CD4-positive, alpha-beta T cell (primary cell): ENCODE results near the gene SFMBT1. TPM values are rescaled to one million over a fixed set of nuclear protein-coding genes. Genes with fewer than 3 reads are reported as not detected.
"Not testable (repeated sequence)": the region's sequence is repeated elsewhere in the genome, so short reads cannot be mapped to it uniquely, and the experiment has no call there.

ENCODE experiments used
- ATAC-seq: fragments of 200-7000 bp; cut with Tn5 transposase; one replicate; pipeline ENCODE4 v1.10.0; 2022; ENCODE audit warnings: mild to moderate bottlenecking; ENCODE audit not compliant: poor library complexity
- CTCF ChIA-PET: fragments of 350-600 bp; sonication (Branson Sonifier 250); formaldehyde crosslinking; loops from one replicate; lab custom pipeline; 2021; ENCODE audit warnings: antibody characterized with exemption, inconsistent platforms; lab: Charles Lee
- POLR2A ChIA-PET: fragments of 350-600 bp; sonication (Branson Sonifier 250); formaldehyde crosslinking; loops from one replicate; lab custom pipeline; 2021; ENCODE audit warnings: antibody characterized with exemption, inconsistent platforms; lab: Charles Lee
- DNase-seq, 14 experiments: peaks; one replicate each; pipeline ENCODE4 v3.0.0-alpha.2; 2013 to 2020; ENCODE audit warnings: mixed read lengths in 2 of 14
- H3K27ac ChIP-seq, 2 donors: one replicate each; pipeline versions ENCODE4 v1.5.1 to v1.7.0; 2013; ENCODE audit warnings: low read length in 2 of 2, low read depth in 1 of 2, mild to moderate bottlenecking in 1 of 2
- H3K27me3 ChIP-seq, 2 experiments: 1 replicate in 1 of 2; 2 replicates in 1 of 2; pipeline versions ENCODE4 v1.6.1 to v1.7.0; 2013; ENCODE audit warnings: low read length in 2 of 2, control low read depth in 1 of 2, mild to moderate bottlenecking in 1 of 2, moderate library complexity in 1 of 2; ENCODE audit not compliant: insufficient read depth in 2 of 2, control insufficient read depth in 1 of 2
- H3K36me3 ChIP-seq: one replicate; pipeline ENCODE4 v1.6.1; 2013; ENCODE audit warnings: low read length, control low read depth; ENCODE audit not compliant: insufficient read depth
- H3K4me1 ChIP-seq: one replicate; pipeline ENCODE4 v1.6.1; 2013; ENCODE audit warnings: low read length, control low read depth; ENCODE audit not compliant: insufficient read depth
- H3K4me3 ChIP-seq: one replicate; pipeline ENCODE4 v1.5.1; 2013; ENCODE audit warnings: mild to moderate bottlenecking, low read length, moderate library complexity
- H3K9me3 ChIP-seq, 2 experiments: 1 replicate in 1 of 2; 2 replicates in 1 of 2; pipeline versions ENCODE4 v1.6.1 to v1.7.0; 2013; ENCODE audit warnings: low read length in 2 of 2, mild to moderate bottlenecking in 2 of 2, control low read depth in 1 of 2, moderate library complexity in 1 of 2; ENCODE audit not compliant: control insufficient read depth in 1 of 2, insufficient read depth in 1 of 2
- H3K27ac Mint-ChIP-seq: one replicate; pipeline ENCODE4 v1.8.0; 2020; ENCODE audit warnings: mixed read lengths
- H3K27me3 Mint-ChIP-seq: one replicate; pipeline ENCODE4 v1.8.0; 2021; ENCODE audit warnings: mixed read lengths
- H3K36me3 Mint-ChIP-seq: one replicate; pipeline ENCODE4 v1.8.0; 2021; ENCODE audit warnings: low read depth, mixed read lengths
- H3K4me1 Mint-ChIP-seq: one replicate; pipeline ENCODE4 v1.8.0; 2021; ENCODE audit warnings: low read depth, mixed read lengths
- H3K4me3 Mint-ChIP-seq: one replicate; pipeline ENCODE4 v1.8.0; 2020; ENCODE audit warnings: mild to moderate bottlenecking, mixed read lengths
- H3K9me3 Mint-ChIP-seq: one replicate; pipeline ENCODE4 v1.8.0; 2020; ENCODE audit warnings: mixed read lengths
- intact Hi-C, 2 experiments: fragments of 100-400 bp; cut with DNase I in 1 of 2; cut with micrococcal nuclease in 1 of 2; formaldehyde crosslinking; loops; one replicate each; pipeline versions ENCODE4 v1.15.1 to v1.9.0; 2023 to 2025; cut with DNase I, micrococcal nuclease
- total RNA-seq, 174 experiments: library from RNA in 2 of 174; stranded (reverse) in 2 of 174; gene quantifications; one replicate each; pipeline ENCODE4 v1.2.3 and lab custom pipeline; 2021 to 2026
- TF ChIP-seq, protein P1 (sequence below): fragments of 200-600 bp; IDR thresholded peaks from one replicate; pipeline ENCODE4 v1.8.0; 2022; ENCODE audit warnings: antibody characterized with exemption, mild to moderate bottlenecking

Gene SFMBT1
- total RNA-seq, 2 experiments from 2014 or later = 54.3 to 55.9 TPM

DNA sequence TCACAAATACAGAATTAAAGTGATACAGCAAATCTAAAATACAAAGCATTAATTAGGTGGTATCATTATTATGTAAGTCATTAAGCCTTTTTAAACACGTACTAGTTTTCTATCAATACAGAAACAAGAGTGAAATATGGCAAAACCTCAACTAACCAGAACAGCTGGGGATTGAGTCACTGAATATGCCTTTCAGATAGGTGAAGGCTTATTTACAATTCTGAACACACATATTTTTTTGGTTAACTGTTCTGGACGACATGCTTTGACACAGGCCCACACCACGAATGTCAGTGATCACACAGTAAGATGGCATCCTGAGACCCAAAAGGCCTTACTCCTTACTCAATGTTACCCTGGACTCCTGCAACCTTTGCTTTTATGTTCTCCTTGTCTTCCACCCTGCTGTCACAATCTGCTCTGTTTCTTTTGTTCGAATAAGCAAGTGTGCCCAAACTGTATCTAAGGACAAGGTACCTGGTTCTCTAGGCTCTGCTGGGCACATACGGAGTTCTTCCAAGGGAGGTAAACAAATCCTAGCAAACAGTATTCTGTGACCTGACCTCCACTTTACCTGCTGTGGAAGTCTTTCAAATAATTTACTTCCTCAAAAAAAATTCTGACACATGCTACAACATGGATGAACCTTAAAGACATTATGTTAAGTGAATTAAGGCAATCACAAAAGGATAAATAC, 7.0 kb downstream of the SFMBT1 start:
- TF ChIP-seq, protein P1, sequence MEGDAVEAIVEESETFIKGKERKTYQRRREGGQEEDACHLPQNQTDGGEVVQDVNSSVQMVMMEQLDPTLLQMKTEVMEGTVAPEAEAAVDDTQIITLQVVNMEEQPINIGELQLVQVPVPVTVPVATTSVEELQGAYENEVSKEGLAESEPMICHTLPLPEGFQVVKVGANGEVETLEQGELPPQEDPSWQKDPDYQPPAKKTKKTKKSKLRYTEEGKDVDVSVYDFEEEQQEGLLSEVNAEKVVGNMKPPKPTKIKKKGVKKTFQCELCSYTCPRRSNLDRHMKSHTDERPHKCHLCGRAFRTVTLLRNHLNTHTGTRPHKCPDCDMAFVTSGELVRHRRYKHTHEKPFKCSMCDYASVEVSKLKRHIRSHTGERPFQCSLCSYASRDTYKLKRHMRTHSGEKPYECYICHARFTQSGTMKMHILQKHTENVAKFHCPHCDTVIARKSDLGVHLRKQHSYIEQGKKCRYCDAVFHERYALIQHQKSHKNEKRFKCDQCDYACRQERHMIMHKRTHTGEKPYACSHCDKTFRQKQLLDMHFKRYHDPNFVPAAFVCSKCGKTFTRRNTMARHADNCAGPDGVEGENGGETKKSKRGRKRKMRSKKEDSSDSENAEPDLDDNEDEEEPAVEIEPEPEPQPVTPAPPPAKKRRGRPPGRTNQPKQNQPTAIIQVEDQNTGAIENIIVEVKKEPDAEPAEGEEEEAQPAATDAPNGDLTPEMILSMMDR = no peak
- peak overlapping the region; percentile 66 for H3K27ac Mint-ChIP-seq
- H3K9me3 Mint-ChIP-seq = no peaks in the 10 kb centered on the region
- no peaks in the 10 kb centered on the region for H3K27me3 ChIP-seq
- peaks cover 83% of the 10 kb centered on the region for H3K4me1 Mint-ChIP-seq
- ChIA-PET POLR2A (interaction anchor here (0.6 kb wide), 1 partner anchor 109 kb away, joined by 3 read pairs; no protein-coding TSS in a partner anchor), CTCF (no interaction called here)
- H3K27me3 Mint-ChIP-seq = no peaks in the 10 kb centered on the region
- H3K27ac ChIP-seq = no peak overlapping the region
- no peaks in the 10 kb centered on the region for H3K36me3 ChIP-seq
- peak; percentile 13 for ATAC-seq
- DNase-seq = no peak
- intact Hi-C loops = loop anchor here in 1 of 2 experiments (10.0 kb wide), 1 partner anchor 1504 kb away; the partner anchor contains the start of gene RAD54L2
- H3K4me3 Mint-ChIP-seq = peak overlapping the region; percentile 23
- H3K36me3 Mint-ChIP-seq = peaks cover 8% of the 10 kb centered on the region
- H3K9me3 ChIP-seq = no peaks in the 10 kb centered on the region
- no peak overlapping the region for H3K4me3 ChIP-seq
- peaks cover 69% of the 10 kb centered on the region for H3K4me1 ChIP-seq

DNA sequence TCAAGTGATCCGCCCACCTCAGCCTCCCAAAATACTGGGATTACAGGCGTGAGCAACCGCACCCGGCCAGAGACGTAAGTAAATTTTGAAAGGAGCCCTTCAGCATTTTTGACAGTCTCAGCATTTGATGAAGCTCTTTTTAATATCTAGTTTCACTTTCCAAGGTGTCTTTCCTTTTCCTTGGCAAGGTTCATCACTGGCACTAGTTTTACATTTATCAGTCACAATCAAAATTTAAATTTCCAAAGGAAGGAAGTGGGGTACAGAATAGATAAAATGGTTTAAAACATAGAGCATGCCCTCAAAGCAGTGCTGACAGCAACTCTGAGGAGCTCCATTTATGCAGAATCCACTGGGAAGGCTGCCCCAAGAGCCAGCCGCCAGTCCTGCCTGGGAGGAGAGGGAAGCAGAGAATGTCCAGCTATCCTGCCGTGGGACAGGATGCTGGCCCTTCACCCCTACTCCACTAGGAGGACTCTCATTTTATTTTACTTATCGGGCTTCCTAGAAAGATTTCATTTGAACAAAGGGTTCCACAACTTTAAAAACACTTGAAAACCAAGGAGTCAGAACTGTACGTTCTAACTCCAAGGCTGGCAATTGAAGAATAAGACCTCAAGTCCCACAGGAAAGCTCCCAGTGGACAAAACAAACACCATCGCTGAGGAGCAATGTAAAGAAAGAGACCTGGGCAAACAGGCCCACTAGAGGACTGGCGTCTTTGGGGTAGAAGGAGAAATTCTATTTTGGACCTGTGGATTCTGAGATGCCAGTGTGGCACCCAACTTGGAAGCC, 9.9 kb downstream of the SFMBT1 start:
- ATAC-seq (peak; percentile 15), DNase-seq (peak in 3 of 14 experiments; percentile 14 to 53 (median 20))
- Mint-ChIP-seq H3K27me3 (no peaks in the 10 kb centered on the region), H3K9me3 (no peaks in the 10 kb centered on the region), H3K4me3 (peak overlapping the region; percentile 49), H3K36me3 (peaks cover 8% of the 10 kb centered on the region), H3K4me1 (peaks cover 75% of the 10 kb centered on the region), H3K27ac (peak overlapping the region; percentile 87)
- intact Hi-C loops = loop anchor here in 1 of 2 experiments (10.0 kb wide), 1 partner anchor 1501 kb away; the partner anchor contains the start of gene RAD54L2
- no peaks in the 10 kb centered on the region for H3K36me3 ChIP-seq
- no peaks in the 10 kb centered on the region for H3K9me3 ChIP-seq
- H3K27ac ChIP-seq = peak overlapping the region; percentile 23 to 28
- POLR2A ChIA-PET = interaction anchor here (0.6 to 6.8 kb wide), 5 partner anchors 8 to 59 kb away, joined by 3 to 129 read pairs (median 4); partner anchors contain the start of gene SFMBT1
- TF ChIP-seq, protein P1 = no peak
- CTCF ChIA-PET = no interaction called here
- H3K4me3 ChIP-seq = no peak overlapping the region
- H3K4me1 ChIP-seq = peaks cover 64% of the 10 kb centered on the region
- H3K27me3 ChIP-seq = no peaks in the 10 kb centered on the region

DNA sequence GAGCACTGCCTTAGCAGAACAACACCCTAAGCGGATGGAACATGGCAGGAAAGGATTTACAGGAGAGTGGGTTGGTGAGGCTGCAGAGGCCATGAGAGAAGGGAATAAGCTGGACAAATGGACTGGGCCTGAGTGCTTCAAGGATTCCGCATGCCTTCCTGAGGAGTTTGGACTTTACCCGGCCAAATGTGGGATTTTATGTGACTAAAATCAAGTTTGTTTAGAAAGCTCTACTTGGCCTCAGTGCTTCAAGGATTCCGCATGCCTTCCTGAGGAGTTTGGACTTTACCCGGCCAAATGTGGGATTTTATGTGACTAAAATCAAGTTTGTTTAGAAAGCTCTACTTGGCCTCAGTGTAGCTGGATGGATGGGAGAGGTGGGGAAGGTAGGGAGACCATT, 10.9 kb downstream of the SFMBT1 start:
- H3K36me3 ChIP-seq, H3K27me3 ChIP-seq, H3K4me3 Mint-ChIP-seq, DNase-seq, H3K9me3 ChIP-seq, CTCF ChIA-PET, ATAC-seq, H3K27me3 Mint-ChIP-seq, H3K36me3 Mint-ChIP-seq, H3K4me3 ChIP-seq, H3K9me3 Mint-ChIP-seq: not testable (repeated sequence)
- POLR2A ChIA-PET = interaction anchor here (0.6 to 6.8 kb wide), 4 partner anchors 10 to 58 kb away, joined by 3 to 129 read pairs (median 4); partner anchors contain the start of gene SFMBT1
- Mint-ChIP-seq H3K27ac (peak overlapping the region; percentile 87), H3K4me1 (peaks cover 75% of the 10 kb centered on the region)
- intact Hi-C loops = loop anchor here in 1 of 2 experiments (10.0 kb wide), 1 partner anchor 1500 kb away; the partner anchor contains the start of gene RAD54L2
- peaks cover 63% of the 10 kb centered on the region for H3K4me1 ChIP-seq
- H3K27ac ChIP-seq = peak overlapping the region in 1 of 2 donors; percentile 28

DNA sequence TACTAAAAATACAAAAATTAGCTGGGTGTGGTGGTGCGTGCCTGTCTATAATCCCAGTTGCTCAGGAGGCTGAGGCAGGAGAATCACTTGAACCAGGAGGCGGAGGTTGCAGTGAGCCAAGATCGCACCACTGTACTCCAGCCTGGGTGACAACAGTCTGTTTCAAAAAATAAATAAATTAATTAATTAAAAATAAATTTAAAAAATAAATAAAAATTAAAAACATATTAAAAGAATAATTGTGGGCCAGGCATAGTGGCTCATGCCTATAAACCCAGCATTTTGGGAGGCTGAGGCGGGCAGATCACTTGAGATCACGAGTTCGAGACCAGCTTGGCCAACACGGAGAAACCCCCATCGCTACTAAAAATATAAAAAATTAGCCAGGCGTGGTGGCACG, 11.5 kb downstream of the SFMBT1 start:
- H3K4me3 Mint-ChIP-seq, H3K36me3 ChIP-seq, H3K4me3 ChIP-seq, ATAC-seq, H3K27ac ChIP-seq, H3K27ac Mint-ChIP-seq, H3K9me3 ChIP-seq, H3K9me3 Mint-ChIP-seq, H3K27me3 ChIP-seq, H3K27me3 Mint-ChIP-seq, DNase-seq, CTCF ChIA-PET, H3K36me3 Mint-ChIP-seq: not testable (repeated sequence)
- POLR2A ChIA-PET = interaction anchor here (6.8 kb wide), 1 partner anchor 11 kb away, joined by 129 read pairs; the partner anchor contains the start of gene SFMBT1
- H3K4me1 ChIP-seq = peaks cover 60% of the 10 kb centered on the region
- intact Hi-C loops = loop anchor here (5.0 to 10.0 kb wide), 2 partner anchors 38 to 1500 kb away; partner anchors contain the start of gene RAD54L2 (in 1 of the 2)
- peaks cover 72% of the 10 kb centered on the region for H3K4me1 Mint-ChIP-seq
